Heart left ventricle (tissue), 13 donors: Measurements from ENCODE around the gene SAMD11.

ENCODE experiments used
- CTCF ChIP-seq, 12 donors: fragments of 200-600 bp; sonication (generic) in 4 of 12; IDR thresholded peaks; one replicate each; pipeline versions ENCODE4 v1.5.0 to v1.8.0; 2018 to 2022; ENCODE audit warnings: antibody characterized with exemption in 12 of 12, mild to moderate bottlenecking in 5 of 12
- POLR2A ChIP-seq, 2 donors: fragments of 450-650 bp; IDR thresholded peaks; one replicate each; pipeline ENCODE4 v1.6.1; 2017; ENCODE audit warnings: antibody characterized with exemption in 2 of 2, mild to moderate bottlenecking in 2 of 2, moderate library complexity in 2 of 2
- donor health status: ischemic (EF 13 %, LVEDD 7.1; RV severe dilation, severe dysfunction).
- donor health status: DM: no; HTN: yes; CAD: no.
- donor health status: DM: no; HTN: no; CAD: no.
- donor health status: ischemic (EF 25% LVEDD 6.9; RV normal size, moderate dysfunction).
- donor health status: ischemic (EF 25% LVEDD 5.7; RV mildly dilated, moderate dysfunction).
- donor health status: ischemic (EF 35%, LVEDD 5.7; RV mildly dilated, moderate dysfunction).
- donor health status: nonischemic (EF 11% LVEDD 7.7; RV severe dilation, severe dysfunction).
- donor health status: DM: yes; HTN: yes; CAD: no.
- donor health status: PGD.
- donor health status: ischemic (EF 29% LVEDD 5.4; RV normal size, mild dysfunction).
- donor health status: nonischemic (EF 23%, LVEDD 6.1; RV moderate dilation, normal function).

GRCh38 chr1:927748-928147 is 4.0 kb downstream of the SAMD11 start:
- no peak for TF ChIP-seq CTCF (IDR thresholded peaks at IDR 0.05)
- TF ChIP-seq POLR2A (IDR thresholded peaks at IDR 0.05): no peak
